K562 (cell line): ENCODE results near the gene PACSIN3. TPM values are rescaled to one million over a fixed set of nuclear protein-coding genes. Genes with fewer than 3 reads are reported as not detected.

Experiments
- ATAC-seq: fragments of 200-7000 bp; cut with Tn5 transposase; 3 replicates; pipeline ENCODE4 v1.9.1; 2020; ENCODE audit warnings: moderate library complexity
- BruUV-seq: library from RNA; stranded (reverse); fragments of 400-500 nt; replicated peaks from 2 replicates; lab custom pipeline; 2021; lab: Mats Ljungman, UMichigan
- CTCF ChIA-PET: fragments of 300-600 bp; formaldehyde crosslinking; extraction: SDS; loops from one replicate; lab custom pipeline; 2021; ENCODE audit warnings: low intra/inter-chr PET ratio; lab: Yijun Ruan, JAX
- POLR2A ChIA-PET: fragments of 300-600, 350-650 bp; sonication (Branson Sonifier 250); formaldehyde crosslinking; extraction: SDS; loops from one replicate; lab custom pipeline; 2021; ENCODE audit warnings: antibody characterized with exemption, inconsistent platforms; lab: Yijun Ruan, JAX
- DNase-seq, 4 experiments: peaks; one replicate each; pipeline versions ENCODE4 v3.0.0 to v3.0.0-alpha.2; 2011 to 2018; ENCODE audit warnings: low spot score in 3 of 4, mixed read lengths in 3 of 4; ENCODE audit errors: extremely low read depth in 1 of 4
- FAIRE-seq: peaks from 2 replicates; lab custom pipeline; 2011; peaks lifted over from hg19 to GRCh38; lab: Jason Lieb, UNC
- H2AFZ ChIP-seq: 2 replicates; pipeline ENCODE4 v1.6.0; 2011; ENCODE audit warnings: low read depth, low read length, control low read depth, inconsistent platforms
- H3K27ac ChIP-seq: fragments of 200-600 bp; 3 replicates; pipeline ENCODE4 v1.8.0; 2011; ENCODE audit warnings: low read depth, mild to moderate bottlenecking, control low read depth, inconsistent platforms, low read length, moderate library complexity, mixed read lengths; ENCODE audit errors: extremely low read depth
- H3K27me3 ChIP-seq, 2 experiments: fragments of 300-600 bp in 1 of 2; 2 replicates in 1 of 2; 3 replicates in 1 of 2; pipeline versions ENCODE4 v1.6.0 to v1.8.0; 2011; ENCODE audit warnings: inconsistent platforms in 2 of 2, low read length in 2 of 2, mild to moderate bottlenecking in 1 of 2, mixed read lengths in 1 of 2, moderate library complexity in 1 of 2; ENCODE audit not compliant: control insufficient read depth in 2 of 2, insufficient read depth in 2 of 2
- H3K36me3 ChIP-seq: fragments of 300-600 bp; 3 replicates; pipeline ENCODE4 v1.8.0; 2011; ENCODE audit warnings: mild to moderate bottlenecking, low read length, inconsistent platforms; ENCODE audit not compliant: control insufficient read depth, insufficient read depth
- H3K4me1 ChIP-seq, 2 experiments: fragments of 200-600 bp in 1 of 2; replicated peaks in 1 of 2; 2 replicates in 1 of 2; 3 replicates in 1 of 2; pipeline versions ENCODE4 v1.5.1 to v1.8.0; 2011; ENCODE audit warnings: inconsistent platforms in 2 of 2, low read length in 2 of 2, mild to moderate bottlenecking in 1 of 2, mixed read lengths in 1 of 2, moderate library complexity in 1 of 2; ENCODE audit not compliant: control insufficient read depth in 2 of 2, insufficient read depth in 2 of 2
- H3K4me2 ChIP-seq: 2 replicates; pipeline ENCODE4 v1.6.1; 2011; ENCODE audit warnings: low read length, control low read depth, inconsistent platforms, mixed read lengths; ENCODE audit not compliant: insufficient read depth
- H3K4me3 ChIP-seq: fragments of 200-600 bp; sonication (generic), shearing (Covaris generic); 2 replicates; pipeline ENCODE4 v1.5.1; 2016; ENCODE audit warnings: control low read depth, inconsistent platforms
- H3K79me2 ChIP-seq: fragments of 200-600 bp; 3 replicates; pipeline ENCODE4 v1.8.0; 2011; ENCODE audit warnings: low read length, inconsistent platforms; ENCODE audit not compliant: control insufficient read depth, insufficient read depth
- H3K9ac ChIP-seq, 2 experiments: 2 replicates each; pipeline versions ENCODE4 v1.6.0 to v1.6.1; 2011; ENCODE audit warnings: low read depth in 2 of 2, low read length in 2 of 2, control low read depth in 1 of 2, inconsistent platforms in 1 of 2, mild to moderate bottlenecking in 1 of 2, mixed read lengths in 1 of 2; ENCODE audit not compliant: insufficient read depth in 1 of 2
- H3K9me1 ChIP-seq: one replicate; pipeline ENCODE4 v1.6.0; 2011; ENCODE audit warnings: inconsistent platforms, mild to moderate bottlenecking, low read length, moderate library complexity; ENCODE audit not compliant: control insufficient read depth, insufficient read depth
- H3K9me3 ChIP-seq: replicated peaks from 2 replicates; pipeline ENCODE4 v1.5.1; 2011; ENCODE audit warnings: low read depth, low read length, inconsistent platforms; ENCODE audit not compliant: control insufficient read depth, insufficient read depth
- H4K20me1 ChIP-seq: replicated peaks from 2 replicates; pipeline ENCODE4 v1.6.1; 2011; ENCODE audit warnings: low read length, inconsistent platforms, mixed read lengths; ENCODE audit not compliant: control insufficient read depth, insufficient read depth
- BDP1 ChIP-seq: IDR thresholded peaks from 3 replicates; pipeline ENCODE4 v1.6.1; 2011; ENCODE audit not compliant: insufficient read length, insufficient read depth
- CEBPB ChIP-seq: fragments of 450-650 bp; IDR thresholded peaks from 2 replicates; pipeline ENCODE4 v1.6.1; 2016; ENCODE audit warnings: missing genetic modification characterization, missing compliant biosample characterization
- CEBPG ChIP-seq, 3 experiments: fragments of 200-800 bp in 1 of 3; sonication (Bioruptor generic) in 1 of 3; sonication (generic) in 1 of 3; formaldehyde crosslinking in 1 of 3; IDR thresholded peaks in 2 of 3; conservative IDR thresholded peaks in 1 of 3; 2 replicates each; pipeline versions ENCODE4 v1.6.1 to v1.8.0; 2016 to 2022; ENCODE audit warnings: missing compliant biosample characterization in 2 of 3, missing genetic modification characterization in 2 of 3, mild to moderate bottlenecking in 1 of 3, missing genetic modification reagents in 1 of 3
- GATA2 ChIP-seq: sonication (generic); formaldehyde crosslinking; IDR thresholded peaks from 2 replicates; pipeline ENCODE4 v1.4.0; 2020; ENCODE audit warnings: mild to moderate bottlenecking, missing genetic modification reagents
- KLF10 ChIP-seq: fragments of 250-450 bp; sonication (Bioruptor Pico); IDR thresholded peaks from 2 replicates; pipeline ENCODE4 v1.6.1; 2021; ENCODE audit warnings: matching md5 sums
- MED1 ChIP-seq: sonication (generic); formaldehyde crosslinking; IDR thresholded peaks from 2 replicates; pipeline ENCODE4 v1.8.1; 2023; ENCODE audit warnings: missing genetic modification reagents, borderline replicate concordance
- PCBP1 ChIP-seq: fragments of 200-400 bp; formaldehyde crosslinking; IDR thresholded peaks from 2 replicates; pipeline ENCODE4 v1.6.1; 2018; ENCODE audit warnings: mild to moderate bottlenecking, low read depth, low read length; ENCODE audit not compliant: poor library complexity, severe bottlenecking
- RFX5 ChIP-seq: IDR thresholded peaks from 2 replicates; pipeline ENCODE4 v1.6.1; 2011; ENCODE audit warnings: low read depth, mild to moderate bottlenecking, improper control_type of control experiment, low read length
- RUNX1 ChIP-seq: sonication (generic); IDR thresholded peaks from 2 replicates; pipeline ENCODE4 v1.6.1; 2016; ENCODE audit warnings: antibody characterized with exemption, low read depth
- SIRT6 ChIP-seq: IDR thresholded peaks from one replicate; pipeline ENCODE4 v1.6.1; 2012; ENCODE audit warnings: low read depth, mild to moderate bottlenecking, control low read depth, inconsistent platforms, low read length, moderate library complexity
- SMC3 ChIP-seq: conservative IDR thresholded peaks from 2 replicates; pipeline ENCODE4 v1.6.1; 2011; ENCODE audit warnings: low read depth, low read length, improper control_type of control experiment; ENCODE audit not compliant: insufficient read depth
- ZBTB33 ChIP-seq: sonication (generic); formaldehyde crosslinking; IDR thresholded peaks from 2 replicates; pipeline ENCODE4 v1.8.1; 2023; ENCODE audit warnings: mild to moderate bottlenecking, missing genetic modification reagents
- ZNF175 ChIP-seq: fragments of 200-800 bp; sonication (Bioruptor generic); IDR thresholded peaks from 2 replicates; pipeline ENCODE4 v1.6.1; 2016; ENCODE audit warnings: low read depth, mild to moderate bottlenecking, missing genetic modification characterization, missing compliant biosample characterization
- ZNF212 ChIP-seq: fragments of 450-650 bp; formaldehyde crosslinking; IDR thresholded peaks from 2 replicates; pipeline ENCODE4 v1.4.0; 2020; ENCODE audit warnings: mild to moderate bottlenecking
- ZNF282 ChIP-seq: sonication (generic); formaldehyde crosslinking; IDR thresholded peaks from 2 replicates; pipeline ENCODE4 v1.8.1; 2023; ENCODE audit warnings: missing genetic modification reagents
- ZNF431 ChIP-seq: sonication (generic); formaldehyde crosslinking; IDR thresholded peaks from 2 replicates; pipeline ENCODE4 v1.8.0; 2022; ENCODE audit warnings: mild to moderate bottlenecking, missing genetic modification reagents
- WGBS: fragments of 100-300 bp; shearing (Covaris generic); methylation state at CpG from one replicate; pipeline ENCODE4 v1.1.6; 2016; ENCODE audit warnings: low coverage, mixed read lengths; ENCODE audit not compliant: insufficient coverage; ENCODE audit errors: missing lambda C conversion rate; 5-methylcytosine and 5-hydroxymethylcytosine counted together
- in situ Hi-C: fragments of 300-500 bp; cut with MboI; formaldehyde crosslinking; loops from 4 replicates; pipeline ENCODE4 v1.15.0; 2018; ENCODE audit warnings: inconsistent platforms, mixed read lengths
- intact Hi-C: fragments of 100-400 bp; cut with micrococcal nuclease; formaldehyde crosslinking; loops from 2 replicates; pipeline ENCODE4 v1.14.2; 2022
- polyA plus RNA-seq, 8 experiments: library from polyadenylated mRNA; depleted of rRNA in 4 of 8; stranded (reverse) in 5 of 8; unstranded in 3 of 8; fragments of >200 nt; fragmentation: Nextera tagmentation in 2 of 8; fragmentation: Illumina TruSeq in 1 of 8; extraction: Ambion mirVana in 2 of 8; extraction: Trizol in 1 of 8; gene quantifications; 2 replicates each; pipeline versions ENCODE4 v1.2.1 to v1.2.3, GENCODE V29; 2011 to 2014; ENCODE audit warnings: inconsistent platforms in 1 of 8, missing spikeins in 1 of 8
- total RNA-seq, 7 experiments: library from RNA; depleted of rRNA in 6 of 7; stranded (reverse); fragments of >200 nt in 6 of 7; fragmentation: Illumina TruSeq in 2 of 7; extraction: Trizol in 2 of 7; gene quantifications; 2 replicates each; pipeline versions ENCODE4 v1.2.1 to v1.2.3, GENCODE V29; 2011 to 2021; ENCODE audit warnings: low replicate concordance in 1 of 7
- TF ChIP-seq, protein P1 (sequence below): sonication (generic); formaldehyde crosslinking; IDR thresholded peaks from 2 replicates; pipeline ENCODE4 v1.8.1; 2023; ENCODE audit warnings: mild to moderate bottlenecking, missing genetic modification reagents, moderate library complexity

PACSIN3 gene
- total and polyA plus RNA-seq, 9 of the 15 experiments (the other 6 are each of a cell fraction or from before 2014, with no cell fraction given): 0.13 to 18.1 (median 7.1) TPM

- TF ChIP-seq MED1 (CRISPR knock-in tag): no peak
- no peak for TF ChIP-seq PCBP1
- no peak for TF ChIP-seq SMC3
- no peak for TF ChIP-seq RUNX1
Observed at GRCh38 chr11:47215366-47215910, 29.2 kb upstream of the PACSIN3 start (continued).

GRCh38 chr11:47213950-47214565 lies 27.8 kb upstream of the PACSIN3 start:
- Histone ChIP-seq H3K4me1 (peaks cover 14 to 20% of the 10 kb centered on the region in 2 experiments; a peak in 4 of 5 replicates), H3K9me1 (no peaks in the 10 kb centered on the region)
- TF ChIP-seq CEBPG (CRISPR knock-in tag; IDR thresholded peaks at IDR 0.05) (no peak), CEBPG (tag; conservative IDR thresholded peaks at IDR 0.05 in 1 of 2, IDR thresholded peaks at IDR 0.05 in 1 of 2) (peak in 1 of 2 experiments; percentile 47; a peak in 2 of 4 replicates), SIRT6 (no peak), RFX5 (peak; percentile 90), CEBPB (0 out of 2 replicates have a peak, but pooled peaks have one; percentile 18), BDP1 (no peak), ZNF212 (no peak), ZBTB33 (CRISPR knock-in tag) (peak; percentile 78), GATA2 (CRISPR knock-in tag) (no peak), ZNF175 (CRISPR knock-in tag) (0 out of 2 replicates have a peak, but pooled peaks have one; percentile 24), ZNF431 (CRISPR knock-in tag) (no peak), KLF10 (CRISPR knock-in tag) (no peak), ZNF282 (CRISPR knock-in tag) (no peak)
- TF ChIP-seq, protein P1, sequence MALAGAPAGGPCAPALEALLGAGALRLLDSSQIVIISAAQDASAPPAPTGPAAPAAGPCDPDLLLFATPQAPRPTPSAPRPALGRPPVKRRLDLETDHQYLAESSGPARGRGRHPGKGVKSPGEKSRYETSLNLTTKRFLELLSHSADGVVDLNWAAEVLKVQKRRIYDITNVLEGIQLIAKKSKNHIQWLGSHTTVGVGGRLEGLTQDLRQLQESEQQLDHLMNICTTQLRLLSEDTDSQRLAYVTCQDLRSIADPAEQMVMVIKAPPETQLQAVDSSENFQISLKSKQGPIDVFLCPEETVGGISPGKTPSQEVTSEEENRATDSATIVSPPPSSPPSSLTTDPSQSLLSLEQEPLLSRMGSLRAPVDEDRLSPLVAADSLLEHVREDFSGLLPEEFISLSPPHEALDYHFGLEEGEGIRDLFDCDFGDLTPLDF (CRISPR knock-in tag): no peak

More at GRCh38 chr11:47213950-47214565, 27.8 kb upstream of the PACSIN3 start:
- ATAC-seq: peak; percentile 38
- H3K79me2 ChIP-seq: peaks cover 17% of the 10 kb centered on the region; the same call in 2 of the 3 replicates
- POLR2A ChIA-PET: interaction anchor here (0.7 to 2.4 kb wide), 10 partner anchors 7 to 41 kb away, joined by 3 to 7 read pairs (median 4); partner anchors contain the start of gene ACP2
- no peaks in the 10 kb centered on the region for H3K27me3 ChIP-seq
- in situ Hi-C loops (no loop called here), intact Hi-C loops (no loop called here)
- H2AFZ ChIP-seq: peak overlapping the region; percentile 97
- no peak overlapping the region for H3K27ac ChIP-seq
- no peak overlapping the region; the same call in 1 of the 2 replicates for H3K4me2 ChIP-seq
- no peaks in the 10 kb centered on the region; the same call in 2 of the 3 replicates for H3K36me3 ChIP-seq
- H4K20me1 ChIP-seq: no peaks in the 10 kb centered on the region; the same call in 1 of the 2 replicates
- BruUV-seq: no TSS peak
- peak in 2 of 4 experiments; percentile 22 to 35 for DNase-seq
- H3K9ac ChIP-seq: peak overlapping the region in 1 of 2 experiments; percentile 97; a peak in 2 of 4 replicates
- H3K4me3 ChIP-seq: no peak overlapping the region
- no peak for FAIRE-seq
- no peaks in the 10 kb centered on the region for H3K9me3 ChIP-seq
- CTCF ChIA-PET: no interaction called here
- 49% methylated on average over 17 of the region's 20 CpGs for WGBS
